PC-9 (cell line): ENCODE measurements around the gene DPP4. TPM values are rescaled to one million over a fixed set of nuclear protein-coding genes. Genes with fewer than 3 reads are reported as not detected.

ENCODE experiments used
- BruUV-seq: library from RNA; stranded (reverse); fragments of 400-500 nt; replicated peaks from 2 replicates; lab custom pipeline; 2021; lab: Mats Ljungman, UMichigan
- CTCF ChIA-PET: fragments of 300-600 bp; sonication (Branson Sonifier 250); formaldehyde crosslinking; loops from one replicate; lab custom pipeline; 2022; ENCODE audit warnings: antibody characterized with exemption; lab: Charles Lee
- POLR2A ChIA-PET: fragments of 300-600 bp; sonication (Branson Sonifier 250); formaldehyde crosslinking; loops from one replicate; lab custom pipeline; 2022; ENCODE audit warnings: antibody characterized with exemption; ENCODE audit not compliant: unreplicated experiment; lab: Charles Lee
- DNase-seq, 2 experiments: peaks; one replicate each; pipeline versions ENCODE4 v3.0.0 to v3.0.0-alpha.2; 2015 to 2022; ENCODE audit warnings: mixed read lengths in 1 of 2
- H2AFZ ChIP-seq: fragments of 200-600 bp; sonication (generic); 2 replicates; pipeline ENCODE4 v1.8.1; 2017; ENCODE audit warnings: antibody characterized with exemption
- H3F3A ChIP-seq: fragments of 200-600 bp; sonication (generic); 2 replicates; pipeline ENCODE4 v1.8.1; 2017; ENCODE audit warnings: antibody characterized with exemption, mild to moderate bottlenecking, low read depth; ENCODE audit not compliant: insufficient read depth
- H3K27ac ChIP-seq: fragments of 200-600 bp; sonication (generic); 2 replicates; pipeline ENCODE4 v1.6.1; 2016; ENCODE audit warnings: mixed run types
- H3K27me3 ChIP-seq: fragments of 200-600 bp; sonication (generic); 2 replicates; pipeline ENCODE4 v1.6.1; 2016; ENCODE audit warnings: low read depth, mixed run types; ENCODE audit not compliant: insufficient read depth
- H3K36me3 ChIP-seq: fragments of 200-600 bp; sonication (generic); 2 replicates; pipeline ENCODE4 v1.6.1; 2016; ENCODE audit warnings: low read depth, mixed run types
- H3K4me1 ChIP-seq: fragments of 200-600 bp; sonication (generic); replicated peaks from 2 replicates; pipeline ENCODE4 v1.6.1; 2016; ENCODE audit warnings: mixed run types; ENCODE audit not compliant: insufficient read depth
- H3K4me2 ChIP-seq: fragments of 200-600 bp; sonication (generic); 2 replicates; pipeline ENCODE4 v1.6.1; 2017; ENCODE audit warnings: mixed run types
- H3K4me3 ChIP-seq: fragments of 200-600 bp; sonication (generic); 2 replicates; pipeline ENCODE4 v1.6.1; 2016; ENCODE audit warnings: mixed run types
- H3K79me2 ChIP-seq: fragments of 200-600 bp; sonication (generic); 2 replicates; pipeline ENCODE4 v1.6.1; 2017; ENCODE audit warnings: low read depth, mixed run types
- H3K9me2 ChIP-seq: fragments of 200-600 bp; sonication (generic); 2 replicates; pipeline ENCODE4 v1.8.1; 2017; ENCODE audit warnings: mild to moderate bottlenecking; ENCODE audit not compliant: insufficient read depth
- H3K9me3 ChIP-seq: fragments of 200-600 bp; sonication (generic); 2 replicates; pipeline ENCODE4 v1.8.1; 2016; ENCODE audit warnings: low read depth; ENCODE audit not compliant: insufficient read depth
- H4K20me1 ChIP-seq: fragments of 200-600 bp; sonication (generic); 2 replicates; pipeline ENCODE4 v1.8.1; 2017; ENCODE audit not compliant: insufficient read depth
- EZH2 ChIP-seq: fragments of 200-600 bp; sonication (generic); IDR thresholded peaks from 2 replicates; pipeline ENCODE4 v1.8.0; 2017; ENCODE audit warnings: antibody characterized with exemption, low read depth
- intact Hi-C: fragments of 100-400 bp; cut with micrococcal nuclease; formaldehyde crosslinking; loops from one replicate; pipeline ENCODE4 v1.10.0; 2022; ENCODE audit not compliant: unreplicated experiment
- total RNA-seq: library from RNA; stranded (reverse); gene quantifications from 2 replicates; pipeline ENCODE4 v1.2.3, GENCODE V29; 2021
- TF ChIP-seq, protein P1 (sequence below): fragments of 200-600 bp; sonication (generic); conservative IDR thresholded peaks from 2 replicates; pipeline ENCODE4 v1.6.1; 2017; ENCODE audit warnings: mixed run types, antibody characterized with exemption, mild to moderate bottlenecking, moderate library complexity

Gene DPP4
- total RNA-seq, 1 experiment from 2014 or later = 0.35 TPM

DNA sequence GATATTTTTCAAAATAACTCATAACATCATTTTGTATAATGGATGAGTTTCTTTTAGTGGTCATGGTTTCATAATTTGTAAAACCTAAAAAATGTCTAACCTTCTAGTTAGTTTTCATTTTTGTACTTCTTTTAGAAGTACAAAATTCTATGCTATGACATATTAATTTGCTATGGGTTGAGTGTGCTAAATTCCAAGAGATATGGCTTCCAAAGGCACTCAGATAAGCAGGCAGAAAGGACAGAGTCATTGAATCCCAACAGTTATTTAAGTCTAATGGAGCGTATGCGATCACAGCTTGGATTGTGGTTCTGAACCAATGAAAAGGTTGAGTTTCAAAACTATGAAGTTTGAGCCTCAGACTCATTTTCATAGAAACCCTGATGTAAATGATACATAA, 41.1 kb upstream of the DPP4 start:
- no peak overlapping the region for H3K4me2 ChIP-seq
- H3K9me3 ChIP-seq = no peaks in the 10 kb centered on the region
- no peak for TF ChIP-seq EZH2
- TF ChIP-seq, protein P1, sequence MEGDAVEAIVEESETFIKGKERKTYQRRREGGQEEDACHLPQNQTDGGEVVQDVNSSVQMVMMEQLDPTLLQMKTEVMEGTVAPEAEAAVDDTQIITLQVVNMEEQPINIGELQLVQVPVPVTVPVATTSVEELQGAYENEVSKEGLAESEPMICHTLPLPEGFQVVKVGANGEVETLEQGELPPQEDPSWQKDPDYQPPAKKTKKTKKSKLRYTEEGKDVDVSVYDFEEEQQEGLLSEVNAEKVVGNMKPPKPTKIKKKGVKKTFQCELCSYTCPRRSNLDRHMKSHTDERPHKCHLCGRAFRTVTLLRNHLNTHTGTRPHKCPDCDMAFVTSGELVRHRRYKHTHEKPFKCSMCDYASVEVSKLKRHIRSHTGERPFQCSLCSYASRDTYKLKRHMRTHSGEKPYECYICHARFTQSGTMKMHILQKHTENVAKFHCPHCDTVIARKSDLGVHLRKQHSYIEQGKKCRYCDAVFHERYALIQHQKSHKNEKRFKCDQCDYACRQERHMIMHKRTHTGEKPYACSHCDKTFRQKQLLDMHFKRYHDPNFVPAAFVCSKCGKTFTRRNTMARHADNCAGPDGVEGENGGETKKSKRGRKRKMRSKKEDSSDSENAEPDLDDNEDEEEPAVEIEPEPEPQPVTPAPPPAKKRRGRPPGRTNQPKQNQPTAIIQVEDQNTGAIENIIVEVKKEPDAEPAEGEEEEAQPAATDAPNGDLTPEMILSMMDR = no peak
- BruUV-seq = no TSS peak
- H3K4me3 ChIP-seq = no peak overlapping the region
- H3K79me2 ChIP-seq = no peaks in the 10 kb centered on the region
- peaks cover 5% of the 10 kb centered on the region; the same call in 1 of the 2 replicates for H3F3A ChIP-seq
- ChIA-PET CTCF (no interaction called here), POLR2A (no interaction called here)
- H3K27me3 ChIP-seq = no peaks in the 10 kb centered on the region
- intact Hi-C loops = no loop called here
- no peak overlapping the region for H2AFZ ChIP-seq
- peaks cover 20% of the 10 kb centered on the region for H3K4me1 ChIP-seq
- H3K27ac ChIP-seq = no peak overlapping the region
- H3K9me2 ChIP-seq = no peaks in the 10 kb centered on the region
- H4K20me1 ChIP-seq = no peaks in the 10 kb centered on the region
- no peak for DNase-seq
- no peaks in the 10 kb centered on the region for H3K36me3 ChIP-seq

DNA sequence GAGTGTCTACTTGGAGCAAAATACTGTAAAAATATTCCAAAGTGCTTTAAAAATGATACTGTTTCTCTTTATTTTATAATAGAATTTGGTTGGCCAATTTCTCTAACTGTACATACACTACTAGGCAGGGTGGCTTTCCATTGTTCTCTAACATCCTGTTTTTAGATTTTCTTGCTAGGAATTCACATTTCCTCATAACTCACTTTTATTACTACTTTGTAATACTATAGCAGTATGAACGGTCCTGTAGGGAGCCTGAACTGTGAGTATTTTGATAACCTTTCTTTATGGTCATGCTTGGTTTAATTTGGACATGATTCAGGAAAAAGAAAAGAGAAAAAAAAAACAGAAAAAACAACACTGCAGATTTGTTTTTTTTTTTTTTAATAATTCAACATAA, 40.3 kb upstream of the DPP4 start:
- BruUV-seq = no TSS peak
- no peaks in the 10 kb centered on the region for H3K79me2 ChIP-seq
- no peak overlapping the region for H2AFZ ChIP-seq
- no peak overlapping the region for H3K4me2 ChIP-seq
- H3K9me3 ChIP-seq = no peaks in the 10 kb centered on the region
- TF ChIP-seq EZH2 = no peak
- TF ChIP-seq, protein P1 = no peak
- peaks cover 5% of the 10 kb centered on the region; the same call in 1 of the 2 replicates for H3F3A ChIP-seq
- no peak overlapping the region for H3K27ac ChIP-seq
- no peaks in the 10 kb centered on the region for H4K20me1 ChIP-seq
- H3K4me3 ChIP-seq = no peak overlapping the region
- intact Hi-C loops = no loop called here
- no peak for DNase-seq
- POLR2A ChIA-PET = no interaction called here
- no peaks in the 10 kb centered on the region for H3K9me2 ChIP-seq
- CTCF ChIA-PET = no interaction called here
- peaks cover 20% of the 10 kb centered on the region for H3K4me1 ChIP-seq
- no peaks in the 10 kb centered on the region for H3K27me3 ChIP-seq
- H3K36me3 ChIP-seq = no peaks in the 10 kb centered on the region

DNA sequence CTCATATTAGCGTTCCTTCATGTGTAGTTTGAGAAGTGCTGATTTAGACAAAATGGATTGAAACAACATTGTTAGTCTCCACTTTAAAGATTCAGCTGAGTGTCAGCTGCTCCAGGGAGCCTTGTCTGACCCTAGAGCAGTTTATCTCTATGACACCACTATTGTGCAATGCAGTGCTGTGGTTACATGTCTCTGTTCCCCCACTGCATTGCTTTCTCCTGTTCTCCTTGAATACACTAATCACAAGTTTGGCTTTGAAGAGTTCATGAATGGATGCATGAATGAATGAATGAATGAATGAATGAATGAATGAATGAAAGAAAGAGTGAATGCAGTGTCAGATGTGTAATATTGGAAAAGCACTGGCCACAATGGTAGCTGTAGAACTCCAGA, 39.8 kb upstream of the DPP4 start:
- Histone ChIP-seq H3F3A (peaks cover 5% of the 10 kb centered on the region; the same call in 1 of the 2 replicates), H3K4me3 (no peak overlapping the region), H3K79me2 (no peaks in the 10 kb centered on the region), H3K9me2 (no peaks in the 10 kb centered on the region), H3K27me3 (no peaks in the 10 kb centered on the region), H3K27ac (no peak overlapping the region), H3K9me3 (no peaks in the 10 kb centered on the region), H3K4me1 (peaks cover 18% of the 10 kb centered on the region), H3K4me2 (no peak overlapping the region; the same call in 1 of the 2 replicates), H2AFZ (no peak overlapping the region), H3K36me3 (no peaks in the 10 kb centered on the region), H4K20me1 (no peaks in the 10 kb centered on the region)
- DNase-seq = no peak
- intact Hi-C loops = no loop called here
- CTCF ChIA-PET = no interaction called here
- no TSS peak for BruUV-seq
- POLR2A ChIA-PET = no interaction called here
- TF ChIP-seq, protein P1 = no peak
- TF ChIP-seq EZH2 = no peak
